Trophoblast cell (in vitro differentiated cells and primary cell): ENCODE results near the gene ULK4.

Source experiments
- DNase-seq, 2 donors: peaks; one replicate each; pipeline ENCODE4 v3.0.0-alpha.2; 2016
- H2AFZ ChIP-seq: 2 replicates; pipeline ENCODE4 v1.6.1; 2013; ENCODE audit warnings: low read length, moderate library complexity, mild to moderate bottlenecking; ENCODE audit not compliant: insufficient read depth, poor library complexity
- H2AK5ac ChIP-seq: 2 replicates; pipeline ENCODE4 v1.6.1; 2013; ENCODE audit warnings: mild to moderate bottlenecking, low read length
- H2BK120ac ChIP-seq: 2 replicates; pipeline ENCODE4 v1.6.1; 2013; ENCODE audit warnings: low read length, mild to moderate bottlenecking, moderate library complexity; ENCODE audit not compliant: insufficient read depth, poor library complexity
- H2BK12ac ChIP-seq: 2 replicates; pipeline ENCODE4 v1.6.1; 2013; ENCODE audit warnings: mild to moderate bottlenecking, low read length, moderate library complexity
- H2BK5ac ChIP-seq: 2 replicates; pipeline ENCODE4 v1.6.1; 2013; ENCODE audit warnings: low read length, low read depth, moderate library complexity, mild to moderate bottlenecking; ENCODE audit not compliant: poor library complexity
- H3K14ac ChIP-seq: 2 replicates; pipeline ENCODE4 v1.6.1; 2013; ENCODE audit warnings: mild to moderate bottlenecking, low read length
- H3K18ac ChIP-seq: 2 replicates; pipeline ENCODE4 v1.6.1; 2013; ENCODE audit warnings: mild to moderate bottlenecking, low read length
- H3K23ac ChIP-seq: 2 replicates; pipeline ENCODE4 v1.6.1; 2013; ENCODE audit warnings: low read length
- H3K27ac ChIP-seq: 2 replicates; pipeline ENCODE4 v1.5.1; 2013; ENCODE audit warnings: low read depth, mild to moderate bottlenecking, inconsistent platforms, low read length, moderate library complexity
- H3K27me3 ChIP-seq: 2 replicates; pipeline ENCODE4 v1.6.1; 2013; ENCODE audit warnings: inconsistent platforms, mild to moderate bottlenecking, low read length, moderate library complexity; ENCODE audit not compliant: insufficient read depth
- H3K36me3 ChIP-seq, 2 experiments: 1 replicate in 1 of 2; 2 replicates in 1 of 2; pipeline ENCODE4 v1.6.1; 2013; ENCODE audit warnings: low read length in 2 of 2, mild to moderate bottlenecking in 2 of 2, moderate library complexity in 1 of 2; ENCODE audit not compliant: insufficient read depth in 2 of 2, control insufficient read depth in 1 of 2
- H3K4ac ChIP-seq: 2 replicates; pipeline ENCODE4 v1.6.1; 2013; ENCODE audit warnings: low read depth, mild to moderate bottlenecking, low read length, moderate library complexity
- H3K4me1 ChIP-seq, 2 experiments: 1 replicate in 1 of 2; 2 replicates in 1 of 2; pipeline ENCODE4 v1.6.1; 2013; ENCODE audit warnings: low read length in 2 of 2, mild to moderate bottlenecking in 2 of 2, moderate library complexity in 1 of 2; ENCODE audit not compliant: insufficient read depth in 2 of 2, control insufficient read depth in 1 of 2
- H3K4me2 ChIP-seq: 2 replicates; pipeline ENCODE4 v1.6.1; 2013; ENCODE audit warnings: inconsistent platforms, mild to moderate bottlenecking, low read length, moderate library complexity
- H3K4me3 ChIP-seq: 2 replicates; pipeline ENCODE4 v1.5.1; 2013; ENCODE audit warnings: mild to moderate bottlenecking, low read depth, low read length, inconsistent platforms
- H3K79me1 ChIP-seq: one replicate; pipeline ENCODE4 v1.6.1; 2013; ENCODE audit warnings: low read length
- H3K79me2 ChIP-seq: 2 replicates; pipeline ENCODE4 v1.6.1; 2013; ENCODE audit warnings: low read length, mild to moderate bottlenecking; ENCODE audit not compliant: control insufficient read depth, insufficient read depth, poor library complexity
- H3K9ac ChIP-seq: 2 replicates; pipeline ENCODE4 v1.6.1; 2013; ENCODE audit warnings: mild to moderate bottlenecking, low read length
- H3K9me3 ChIP-seq: 2 replicates; pipeline ENCODE4 v1.6.1; 2013; ENCODE audit warnings: low read depth, mild to moderate bottlenecking, control low read depth, inconsistent platforms, low read length; ENCODE audit not compliant: insufficient read depth
- H4K12ac ChIP-seq: 2 replicates; pipeline ENCODE4 v1.6.1; 2013; ENCODE audit warnings: low read depth, mild to moderate bottlenecking, low read length, moderate library complexity
- H4K8ac ChIP-seq: 2 replicates; pipeline ENCODE4 v1.6.1; 2013; ENCODE audit warnings: low read depth, mild to moderate bottlenecking, low read length, moderate library complexity
- H4K91ac ChIP-seq: one replicate; pipeline ENCODE4 v1.6.1; 2013; ENCODE audit warnings: low read depth, mild to moderate bottlenecking, low read length, moderate library complexity
- WGBS: extraction: QIAGEN DNeasy Blood & Tissue Kit; methylation state at CpG from one replicate; pipeline ENCODE4 v1.1.7; 2013; ENCODE audit warnings: missing lambda C conversion rate; ENCODE audit not compliant: insufficient read length, insufficient coverage; ENCODE audit errors: extremely low coverage; 5-methylcytosine and 5-hydroxymethylcytosine counted together

The ULK4 gene

GRCh38 chr3:41572092-41572491 lies 389.8 kb downstream of the ULK4 start:
- H4K12ac ChIP-seq, result no peak overlapping the region
- H3K14ac ChIP-seq, result no peak overlapping the region
- H2BK120ac ChIP-seq, result no peak overlapping the region
- no peak overlapping the region for H3K18ac ChIP-seq
- no CpG with 5 or more reads among the region's 1 CpG for whole genome bisulfite sequencing
- no peaks in the 10 kb centered on the region for H3K79me2 ChIP-seq
- H2AFZ ChIP-seq, result no peak overlapping the region
- H2BK5ac ChIP-seq, result no peak overlapping the region
- no peak overlapping the region for H3K4me2 ChIP-seq
- no peaks in the 10 kb centered on the region for H3K4me1 ChIP-seq
- no peak overlapping the region for H2BK12ac ChIP-seq
- H3K4ac ChIP-seq, result no peak overlapping the region
- no peak overlapping the region for H4K91ac ChIP-seq
- H3K9me3 ChIP-seq, result no peaks in the 10 kb centered on the region
- H3K27me3 ChIP-seq, result no peaks in the 10 kb centered on the region
- H3K27ac ChIP-seq, result no peak overlapping the region
- H2AK5ac ChIP-seq, result no peak overlapping the region
- no peak overlapping the region for H4K8ac ChIP-seq
- H3K36me3 ChIP-seq, result no peaks in the 10 kb centered on the region
- no peaks in the 10 kb centered on the region for H3K79me1 ChIP-seq
- no peak for DNase-seq
- H3K4me3 ChIP-seq, result no peak overlapping the region
- no peak overlapping the region for H3K9ac ChIP-seq
- no peak overlapping the region for H3K23ac ChIP-seq

DNA sequence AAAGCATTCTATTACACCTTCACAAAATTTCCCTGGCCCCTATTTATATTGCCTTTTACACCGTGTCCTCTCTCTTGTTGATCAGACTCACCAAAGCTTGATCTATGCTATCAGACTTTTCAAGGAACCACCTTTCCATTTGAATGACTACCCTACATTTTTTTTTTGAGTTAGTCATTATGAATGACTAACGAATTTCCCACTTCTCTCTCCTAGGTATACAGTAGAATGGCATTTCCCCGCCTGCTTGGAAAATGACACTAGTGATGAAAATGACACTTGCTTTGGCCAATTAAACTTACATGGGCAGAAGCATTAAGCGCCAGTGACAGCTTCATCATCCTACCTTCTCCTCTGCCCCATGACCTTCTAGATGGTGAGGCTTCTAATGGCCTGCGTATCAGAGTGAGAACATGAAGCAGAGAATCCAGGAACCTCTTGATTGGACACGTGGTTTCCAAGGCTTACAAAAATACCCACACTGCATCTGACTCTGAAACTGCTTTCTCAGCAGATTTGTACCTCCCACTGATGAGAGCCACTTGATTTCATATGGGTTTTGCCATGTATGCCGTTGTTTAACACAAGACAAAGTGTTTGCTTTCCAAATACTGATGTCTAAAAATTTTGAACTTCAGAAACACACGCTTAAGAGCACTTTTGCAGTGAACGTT lies 392.1 kb downstream of the ULK4 start:
- Histone ChIP-seq H4K8ac (no peak overlapping the region), H2BK5ac (no peak overlapping the region), H3K27ac (no peak overlapping the region), H3K79me2 (no peaks in the 10 kb centered on the region), H4K91ac (no peak overlapping the region), H2AK5ac (no peak overlapping the region), H3K23ac (no peak overlapping the region), H2AFZ (no peak overlapping the region), H3K4me1 (no peaks in the 10 kb centered on the region), H3K27me3 (no peaks in the 10 kb centered on the region), H3K18ac (no peak overlapping the region), H2BK12ac (no peak overlapping the region), H3K4ac (no peak overlapping the region), H3K9ac (no peak overlapping the region), H3K14ac (no peak overlapping the region), H3K9me3 (no peaks in the 10 kb centered on the region), H3K4me3 (no peak overlapping the region), H3K4me2 (no peak overlapping the region), H3K36me3 (no peaks in the 10 kb centered on the region), H4K12ac (no peak overlapping the region), H2BK120ac (no peak overlapping the region), H3K79me1 (no peaks in the 10 kb centered on the region)
- DNase-seq, result peak in 1 of 2 donors; percentile 47
- no CpG with 5 or more reads among the region's 9 CpGs for WGBS

DNA sequence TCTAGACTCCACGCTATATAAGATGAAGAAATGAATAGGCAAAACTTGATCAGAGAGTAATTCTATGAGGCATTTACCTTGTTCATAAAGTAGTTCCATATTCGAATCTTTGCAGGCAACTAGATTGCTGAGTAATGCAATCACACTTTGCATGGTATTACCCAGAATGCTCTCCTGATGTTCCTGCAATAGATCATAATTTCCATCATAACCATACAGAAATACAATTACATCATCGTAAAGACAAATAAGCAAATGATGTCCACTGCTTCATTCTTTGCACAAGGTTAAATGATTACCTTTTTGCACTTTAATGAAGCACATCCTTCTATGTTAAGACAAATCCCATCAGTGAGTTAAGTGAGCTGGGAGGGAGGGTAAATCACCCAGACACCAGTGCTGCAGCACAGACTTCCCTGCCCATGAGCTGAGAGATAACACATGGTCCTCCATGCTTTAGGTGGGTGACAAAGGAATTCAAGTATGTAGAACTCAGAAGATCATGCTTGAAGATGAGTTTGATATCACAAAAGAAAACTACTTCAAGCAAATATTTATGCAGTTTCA lies 395.9 kb downstream of the ULK4 start:
- H4K12ac ChIP-seq, result no peak overlapping the region
- H3K79me1 ChIP-seq, result no peaks in the 10 kb centered on the region
- H3K14ac ChIP-seq, result no peak overlapping the region
- DNase-seq, result no peak
- no peak overlapping the region for H4K91ac ChIP-seq
- no peak overlapping the region for H2AFZ ChIP-seq
- H2AK5ac ChIP-seq, result no peak overlapping the region
- H3K27me3 ChIP-seq, result no peaks in the 10 kb centered on the region
- no peak overlapping the region for H4K8ac ChIP-seq
- H3K18ac ChIP-seq, result no peak overlapping the region
- H3K4me1 ChIP-seq, result no peaks in the 10 kb centered on the region
- no peak overlapping the region for H3K4ac ChIP-seq
- no peak overlapping the region for H3K27ac ChIP-seq
- H2BK5ac ChIP-seq, result no peak overlapping the region
- no peak overlapping the region for H2BK120ac ChIP-seq
- H3K79me2 ChIP-seq, result no peaks in the 10 kb centered on the region
- H3K4me2 ChIP-seq, result no peak overlapping the region
- H3K4me3 ChIP-seq, result no peak overlapping the region
- H3K23ac ChIP-seq, result no peak overlapping the region
- H3K9me3 ChIP-seq, result no peaks in the 10 kb centered on the region
- no peak overlapping the region for H2BK12ac ChIP-seq
- H3K36me3 ChIP-seq, result no peaks in the 10 kb centered on the region
- H3K9ac ChIP-seq, result no peak overlapping the region
- no CpG with 5 or more reads among the region's 3 CpGs for WGBS

DNA sequence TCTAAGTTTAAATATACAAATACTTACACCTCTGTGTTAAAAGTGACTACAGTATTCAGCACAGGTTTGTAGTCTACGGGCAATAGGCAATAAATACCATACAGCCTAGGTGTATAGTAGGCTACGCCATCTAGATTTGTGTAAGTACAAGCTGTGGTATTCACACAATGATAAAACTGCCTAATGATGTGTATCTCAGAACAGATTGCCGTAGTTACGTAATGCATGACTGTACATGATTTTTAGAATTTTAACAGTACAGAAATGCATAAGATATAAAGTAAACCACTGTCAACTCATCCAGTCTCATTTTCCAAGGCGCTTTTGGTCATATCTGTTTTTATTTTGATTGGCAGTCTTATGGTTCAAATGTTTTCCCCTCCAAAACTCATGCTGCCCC lies 396.9 kb downstream of the ULK4 start:
- no peak overlapping the region for H3K4ac ChIP-seq
- no peaks in the 10 kb centered on the region for H3K79me1 ChIP-seq
- H2AFZ ChIP-seq, result no peak overlapping the region
- no peaks in the 10 kb centered on the region for H3K36me3 ChIP-seq
- no peak overlapping the region for H2BK5ac ChIP-seq
- H3K14ac ChIP-seq, result no peak overlapping the region
- no peak overlapping the region for H2BK12ac ChIP-seq
- no peak overlapping the region for H3K18ac ChIP-seq
- no peaks in the 10 kb centered on the region for H3K9me3 ChIP-seq
- H3K23ac ChIP-seq, result no peak overlapping the region
- H4K8ac ChIP-seq, result no peak overlapping the region
- peak; percentile 30 to 91 for DNase-seq
- no peaks in the 10 kb centered on the region for H3K27me3 ChIP-seq
- no peak overlapping the region for H3K9ac ChIP-seq
- no peak overlapping the region for H3K4me3 ChIP-seq
- no CpG with 5 or more reads among the region's 5 CpGs for WGBS
- no peaks in the 10 kb centered on the region for H3K79me2 ChIP-seq
- H3K4me2 ChIP-seq, result no peak overlapping the region
- no peak overlapping the region for H4K91ac ChIP-seq
- H2AK5ac ChIP-seq, result no peak overlapping the region
- H3K4me1 ChIP-seq, result no peaks in the 10 kb centered on the region
- no peak overlapping the region for H3K27ac ChIP-seq
- no peak overlapping the region for H4K12ac ChIP-seq
- no peak overlapping the region for H2BK120ac ChIP-seq
